NCI-H128 (cell line): Measurements from ENCODE around the gene STPG4.

Experiments
- DNase-seq: peaks from one replicate; lab custom pipeline; 2025; ENCODE audit not compliant: unreplicated experiment; lab: John Stamatoyannopoulos, UW

The STPG4 gene

DNA sequence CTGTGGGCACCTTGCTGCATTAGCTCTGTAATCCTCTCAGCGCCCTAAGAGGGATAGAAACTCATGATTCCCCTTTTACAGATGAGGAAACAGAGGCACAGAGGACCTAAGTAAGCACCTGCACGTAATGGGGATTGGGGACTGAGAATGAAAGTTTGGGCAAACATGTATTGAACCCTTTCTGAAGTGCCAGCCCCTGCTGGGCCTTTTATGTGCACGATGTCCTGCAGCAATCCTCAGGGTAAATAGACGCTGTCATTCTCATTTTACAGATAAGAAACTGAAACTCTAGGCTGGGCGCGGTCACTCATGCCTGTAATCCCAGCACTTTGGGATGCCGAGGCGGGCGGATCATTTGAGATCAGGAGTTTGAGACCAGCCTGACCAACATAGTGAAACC lies 117.4 kb downstream of the STPG4 start:
- DNase-seq: no peak
